ENCODE measurements around the gene PITX3. TPM values are rescaled to one million over a fixed set of nuclear protein-coding genes. Genes with fewer than 3 reads are reported as not detected.

The PITX3 gene
- total RNA-seq, 4 donors from 2014 or later, result 0.30 TPM; not detected in 3

- no peak for ATAC-seq
- WGBS, 2 donors (ENCODE audit: low coverage in 1 of 2), result 43 to 80% methylated on average over 1 to 3 of the region's 3 CpGs
- no peaks in the 10 kb centered on the region for H3K36me3 ChIP-seq
- peak overlapping the region in 2 of 4 donors; percentile 9 to 16 for H3K27ac ChIP-seq
- peaks cover 7 to 45% (median 17%) of the 10 kb centered on the region in 3 donors for H3K4me1 ChIP-seq
- no peak overlapping the region for H3K4me3 ChIP-seq
- no peaks in the 10 kb centered on the region for H3K9me3 ChIP-seq
- no peaks in the 10 kb centered on the region for H3K27me3 ChIP-seq
- TF ChIP-seq EP300 (IDR thresholded peaks at IDR 0.05), result no peak
- TF ChIP-seq CTCF (IDR thresholded peaks at IDR 0.05), result no peak
- TF ChIP-seq POLR2AphosphoS5 (IDR thresholded peaks at IDR 0.05), result no peak
- no peak for TF ChIP-seq POLR2A (IDR thresholded peaks at IDR 0.05)
Measured at GRCh38 chr10:102269017-102269416, 27.7 kb upstream of the PITX3 start.

GRCh38 chr10:102268375-102268888, 27.1 kb upstream of the PITX3 start:
- Histone ChIP-seq H3K4me3 (no peak overlapping the region), H3K9me3 (no peaks in the 10 kb centered on the region), H3K36me3 (peaks cover 0 to under 1% of the 10 kb centered on the region in 2 donors), H3K27me3 (no peaks in the 10 kb centered on the region), H3K4me1 (peaks cover 7 to 43% (median 17%) of the 10 kb centered on the region in 3 donors), H3K27ac (peak overlapping the region in 3 of 4 donors; percentile 9 to 20 (median 16))
- ATAC-seq, result no peak
- TF ChIP-seq POLR2AphosphoS5 (IDR thresholded peaks at IDR 0.05) (no peak), EP300 (IDR thresholded peaks at IDR 0.05) (no peak), CTCF (IDR thresholded peaks at IDR 0.05) (no peak), POLR2A (IDR thresholded peaks at IDR 0.05) (no peak)

DNA sequence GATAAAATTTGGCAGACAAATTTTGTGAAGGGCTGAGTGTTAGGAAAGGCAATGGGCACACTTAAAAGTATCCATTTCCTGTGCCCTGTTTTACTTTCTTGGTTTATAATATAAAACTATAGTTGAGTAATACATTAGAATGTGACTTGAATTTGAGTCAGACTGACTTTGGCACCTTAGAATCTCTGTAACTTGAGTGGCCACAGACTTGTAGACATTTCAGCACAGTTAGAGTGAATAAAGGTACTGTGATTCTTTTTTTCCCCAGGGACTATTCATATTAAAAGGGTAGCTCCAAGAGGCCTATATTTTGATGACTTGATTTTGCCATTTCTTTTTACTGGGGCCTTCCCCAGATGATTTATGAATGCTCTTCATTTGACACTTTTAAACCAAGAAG, 26.4 kb upstream of the PITX3 start:
- ATAC-seq, result peak; percentile 74
- H3K9me3 ChIP-seq, result no peaks in the 10 kb centered on the region
- H3K4me3 ChIP-seq, result no peak overlapping the region
- no peaks in the 10 kb centered on the region for H3K27me3 ChIP-seq
- peaks cover 7 to 45% (median 17%) of the 10 kb centered on the region in 3 donors for H3K4me1 ChIP-seq
- TF ChIP-seq POLR2A (IDR thresholded peaks at IDR 0.05), result no peak
- no peak for TF ChIP-seq EP300 (IDR thresholded peaks at IDR 0.05)
- TF ChIP-seq POLR2AphosphoS5 (IDR thresholded peaks at IDR 0.05), result no peak
- TF ChIP-seq CTCF (IDR thresholded peaks at IDR 0.05), result no peak
- H3K36me3 ChIP-seq, result peaks cover 0 to 7% of the 10 kb centered on the region in 2 donors
- H3K27ac ChIP-seq, result peak overlapping the region in 2 of 4 donors; percentile 16 to 20

DNA sequence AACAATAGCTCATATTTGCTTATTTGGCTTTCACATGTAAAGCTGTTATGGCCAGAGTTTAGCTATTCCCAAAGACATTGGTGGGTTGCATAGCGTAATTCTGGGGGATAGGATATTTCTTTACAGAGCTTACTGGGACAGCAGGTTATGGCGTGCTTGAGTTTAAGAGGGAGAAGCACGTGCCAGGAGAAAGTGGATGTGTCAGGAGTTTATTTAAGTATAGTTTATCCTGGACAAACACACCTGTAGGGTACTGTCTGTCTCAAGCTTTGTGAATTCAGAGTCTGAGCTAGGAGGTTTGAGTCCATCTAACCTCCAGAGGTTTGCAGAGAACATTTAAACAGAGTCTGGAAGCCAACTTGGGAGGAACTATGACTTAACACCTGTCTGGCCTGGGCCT, 25.4 kb upstream of the PITX3 start:
- ATAC-seq, result no peak
- Histone ChIP-seq H3K27me3 (no peaks in the 10 kb centered on the region), H3K4me1 (peaks cover 7 to 56% (median 17%) of the 10 kb centered on the region in 3 donors), H3K9me3 (no peaks in the 10 kb centered on the region), H3K4me3 (no peak overlapping the region), H3K36me3 (peaks cover 0 to 18% of the 10 kb centered on the region in 2 donors), H3K27ac (peak overlapping the region in 2 of 4 donors; percentile 3 to 20)
- TF ChIP-seq EP300 (IDR thresholded peaks at IDR 0.05) (no peak), CTCF (IDR thresholded peaks at IDR 0.05) (no peak), POLR2AphosphoS5 (IDR thresholded peaks at IDR 0.05) (no peak), POLR2A (IDR thresholded peaks at IDR 0.05) (no peak)
- WGBS, 2 donors (ENCODE audit: low coverage in 1 of 2), result 96 to 100% methylated on average over 3 of the region's 3 CpGs

- H3K27ac ChIP-seq, result no peak overlapping the region
- ATAC-seq, result no peak
- peaks cover 0 to 39% of the 10 kb centered on the region in 2 donors for H3K36me3 ChIP-seq
- peaks cover 7 to 56% (median 17%) of the 10 kb centered on the region in 3 donors for H3K4me1 ChIP-seq
- 76 to 87% methylated on average over 4 of the region's 4 CpGs for WGBS, 2 donors (ENCODE audit: low coverage in 1 of 2)
- H3K9me3 ChIP-seq, result no peaks in the 10 kb centered on the region
- H3K4me3 ChIP-seq, result no peak overlapping the region
- no peak for TF ChIP-seq EP300 (IDR thresholded peaks at IDR 0.05)
- no peak for TF ChIP-seq POLR2A (IDR thresholded peaks at IDR 0.05)
- TF ChIP-seq POLR2AphosphoS5 (IDR thresholded peaks at IDR 0.05), result no peak
- no peak for TF ChIP-seq CTCF (IDR thresholded peaks at IDR 0.05)
- no peaks in the 10 kb centered on the region for H3K27me3 ChIP-seq
Measured at GRCh38 chr10:102264371-102264770, 23.1 kb upstream of the PITX3 start.

Data from gastroesophageal sphincter (tissue), 4 donors.